Measurements from ENCODE around the gene ROR2.

GRCh38 chr9:91843623-91844148 lies 106.3 kb downstream of the ROR2 start:
- TF ChIP-seq EZH2 (IDR thresholded peaks at IDR 0.05) (no peak), POLR2AphosphoS5 (IDR thresholded peaks at IDR 0.05; ENCODE audit: borderline replicate concordance, low read depth, low read length) (no peak)

Data from SK-N-MC (cell line).